HL-60/S4 (cell line): Measurements from ENCODE around the gene KLHL34.

ENCODE experiments used
- in situ Hi-C: fragments of 300-500 bp; cut with MboI; formaldehyde crosslinking; loops from 2 replicates; pipeline ENCODE4 v1.14.3; 2022; ENCODE audit warnings: low sequenced_read_pairs

Gene KLHL34

GRCh38 chrX:21658152-21658737 lies at the start of gene KLHL34:
Gene KLHL34, minus strand, starts transcription at chrX:21658330. Its CDS starts 542 bp downstream, at chrX:21657788.
- in situ Hi-C loops = no loop called here

GRCh38 chrX:21705225-21705624 lies 47.1 kb upstream of the KLHL34 start:
- in situ Hi-C loops = no loop called here

GRCh38 chrX:21702725-21703124 lies 44.6 kb upstream of the KLHL34 start:
- in situ Hi-C loops = no loop called here

GRCh38 chrX:21700967-21701366 lies 42.8 kb upstream of the KLHL34 start:
- in situ Hi-C loops = no loop called here

GRCh38 chrX:21700275-21700674 lies 42.1 kb upstream of the KLHL34 start:
- in situ Hi-C loops = no loop called here

GRCh38 chrX:21699136-21699535 lies 41.0 kb upstream of the KLHL34 start:
- in situ Hi-C loops = no loop called here

- in situ Hi-C loops = no loop called here
Measured at GRCh38 chrX:21698272-21698671, 40.1 kb upstream of the KLHL34 start.

GRCh38 chrX:21691512-21692018 lies 33.4 kb upstream of the KLHL34 start:
- in situ Hi-C loops = no loop called here

GRCh38 chrX:21683941-21684340 lies 25.8 kb upstream of the KLHL34 start:
- in situ Hi-C loops = no loop called here

GRCh38 chrX:21678048-21678612 lies 20.0 kb upstream of the KLHL34 start:
- in situ Hi-C loops = no loop called here

GRCh38 chrX:21675931-21676330 lies 17.8 kb upstream of the KLHL34 start:
- in situ Hi-C loops = no loop called here

- in situ Hi-C loops = no loop called here
Measured at GRCh38 chrX:21674430-21675186, 16.5 kb upstream of the KLHL34 start.

GRCh38 chrX:21666679-21667078 lies 8.5 kb upstream of the KLHL34 start:
- in situ Hi-C loops = no loop called here

- in situ Hi-C loops = no loop called here
Measured at GRCh38 chrX:21666252-21666651, 8.1 kb upstream of the KLHL34 start.

GRCh38 chrX:21662761-21663160 lies 4.6 kb upstream of the KLHL34 start:
- in situ Hi-C loops = no loop called here

- in situ Hi-C loops = no loop called here
Measured at GRCh38 chrX:21661316-21661715, 3.2 kb upstream of the KLHL34 start.

- in situ Hi-C loops = no loop called here
Measured at GRCh38 chrX:21660156-21660555, 2.0 kb upstream of the KLHL34 start.

GRCh38 chrX:21659320-21659719 lies 1.2 kb upstream of the KLHL34 start:
- in situ Hi-C loops = no loop called here

- in situ Hi-C loops = no loop called here
Measured at GRCh38 chrX:21658746-21659145, 616 bp upstream of the KLHL34 start.

GRCh38 chrX:21657318-21658151 lies 595 bp downstream of the KLHL34 start:
- in situ Hi-C loops = no loop called here
